Measurements from ENCODE around the gene PRKG1.

DNA sequence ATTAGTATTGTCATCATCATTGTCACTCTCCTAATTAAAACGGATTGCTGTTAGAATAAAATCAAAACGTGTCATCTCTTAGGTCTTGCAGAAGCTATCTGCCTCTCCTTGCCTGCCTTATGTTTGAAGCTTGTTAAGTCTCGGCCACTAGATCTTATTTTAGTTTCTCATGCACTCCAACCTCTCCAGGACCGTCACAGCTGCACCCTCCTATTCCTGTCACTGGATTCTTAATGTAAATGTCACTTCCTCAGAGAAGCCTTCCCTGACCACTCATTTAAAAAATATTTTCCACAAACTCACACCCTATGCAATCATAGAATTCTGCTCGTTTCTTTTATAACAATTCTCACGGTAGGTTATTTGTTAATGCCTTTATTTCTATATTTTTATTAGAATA, 1135.9 kb downstream of the PRKG1 start:
- TF ChIP-seq POLR2A (IDR thresholded peaks at IDR 0.05; ENCODE audit: low read depth, low read length) (no peak), POLR2AphosphoS5 (IDR thresholded peaks at IDR 0.05; ENCODE audit: low read depth, low read length) (no peak), TAF1 (IDR thresholded peaks at IDR 0.05; ENCODE audit: borderline replicate concordance, low read depth, low read length) (no peak)
